Measurements from ENCODE around the gene MFN1. TPM values are rescaled to one million over a fixed set of nuclear protein-coding genes. Genes with fewer than 3 reads are reported as not detected.

MFN1 gene
- total and polyA plus RNA-seq, 2 of the 13 experiments (the other 11 are each of a cell fraction or from before 2014, with no cell fraction given), result 25.2 to 37.5 TPM

DNA sequence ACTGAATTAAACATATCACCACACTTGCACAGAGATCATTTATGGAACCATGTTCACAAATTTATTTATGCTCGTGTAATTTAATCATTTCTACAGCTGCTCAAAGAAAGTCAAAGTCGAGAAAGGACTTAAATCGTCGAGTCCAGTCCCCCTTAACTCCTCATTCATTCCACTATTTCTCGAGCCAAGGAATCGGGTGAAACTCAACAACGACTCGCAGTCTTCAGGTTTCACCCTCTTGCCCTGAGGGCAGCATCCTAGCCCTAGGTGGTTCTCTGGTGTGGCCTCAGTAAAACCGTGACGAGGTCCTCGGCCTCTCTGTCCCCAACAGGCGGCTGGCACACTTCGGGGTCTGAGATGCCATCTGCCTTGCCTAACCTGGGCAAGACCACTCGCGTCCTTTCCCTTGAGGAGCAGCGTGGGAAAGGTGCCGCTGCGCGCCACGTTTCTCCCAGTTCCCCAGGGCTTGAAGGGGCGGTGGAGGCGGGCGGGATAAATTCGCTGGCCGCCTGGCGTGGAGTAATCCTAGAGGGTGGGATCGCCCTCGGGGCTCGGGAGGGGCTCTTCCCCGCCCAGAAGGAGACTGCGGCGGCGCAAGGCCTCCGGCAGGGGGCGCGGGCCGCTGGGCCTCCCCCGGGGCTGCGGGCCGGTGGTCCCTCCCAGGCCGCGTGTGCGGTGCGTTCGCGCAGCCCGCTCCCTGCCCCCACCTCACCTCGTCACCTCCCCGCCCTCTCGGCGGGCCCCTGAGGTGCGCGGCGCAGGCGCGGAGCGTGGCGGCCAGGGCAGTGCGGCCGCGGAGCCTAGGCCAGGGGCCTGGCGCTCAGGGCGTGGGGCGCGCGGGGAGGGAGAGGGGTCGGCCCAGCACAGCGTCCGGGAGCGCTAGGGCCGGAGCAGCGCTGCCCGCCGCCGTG lies 25.0 kb upstream of the MFN1 start, which contains the start of gene ZNF639:
TSS of gene ZNF639 (plus strand) at position 746 of the 911 bp plus-strand sequence. CDS start 5,263 bp downstream, outside the sequence.
- no peaks in the 10 kb centered on the region; a peak in 1 of 5 replicates for H3K27me3 ChIP-seq (ENCODE audit: control insufficient read depth in 1 of 2, insufficient read depth in 2 of 2, low read length in 2 of 2)
- DNase-seq (ENCODE audit: low spot score) (peak; percentile 78), FAIRE-seq (no peak), ATAC-seq (peak; percentile 92)
- peaks cover 39% of the 10 kb centered on the region for H3K79me2 ChIP-seq (ENCODE audit: insufficient read depth, low read length)
- CTCF ChIA-PET (ENCODE audit: low intra/inter-chr PET ratio, low total read pairs), result interaction anchor here (1.6 to 2.9 kb wide), 3 partner anchors 175 to 307 kb away, joined by 5 to 16 read pairs (median 12); partner anchors contain the start of gene PIK3CA
- H3K9ac ChIP-seq (ENCODE audit: insufficient read depth, low read depth, low read length), result peak within 1 kb of the TSS; percentile 97
- POLR2A ChIA-PET, result interaction anchor here (1.0 to 1.8 kb wide), 3 partner anchors 175 to 240 kb away, joined by 4 to 6 read pairs (median 4); partner anchors contain the start of genes ACTL6A and PIK3CA
- TSS peak; percentile 91 for BruUV-seq (replicated peaks)
- peak within 1 kb of the TSS; percentile 96 for H2AFZ ChIP-seq (ENCODE audit: low read length)
- peak within 1 kb of the TSS; percentile 97 for H3K4me2 ChIP-seq (ENCODE audit: low read depth, low read length)
- H4K20me1 ChIP-seq (ENCODE audit: insufficient read depth, low read length), result peaks cover 6% of the 10 kb centered on the region; the same call in 1 of the 2 replicates
- in situ Hi-C loops (cut with HindIII; ENCODE audit: extremely low pct_ligation_motif_present, low pct_unique_long_range_greater_than_20kb) (loop anchor here (5.0 to 25.0 kb wide), 4 partner anchors 175 to 885 kb away; partner anchors contain the start of gene PIK3CA), intact Hi-C loops (cut with micrococcal nuclease; ENCODE audit: unreplicated experiment) (loop anchor here (1.0 to 10.0 kb wide), 4 partner anchors 25 to 322 kb away; partner anchors contain the start of gene MFN1)
- 2% methylated on average over 13 of the region's 75 CpGs for WGBS (ENCODE audit: low lambda C conversion rate)
- H3K4me3 ChIP-seq (replicated peaks in 1 of 3; ENCODE audit: insufficient read depth in 1 of 3, low read depth in 2 of 3, low read length in 3 of 3), result peak within 1 kb of the TSS; percentile 84 to 99 (median 92)
- peak within 1 kb of the TSS; percentile 85 for H3K27ac ChIP-seq (ENCODE audit: extremely low read length, insufficient read depth, low read length)
- H3K36me3 ChIP-seq (replicated peaks in 1 of 2; ENCODE audit: control insufficient read depth in 1 of 2, insufficient read depth in 2 of 2, low read length in 2 of 2), result 0 out of 5 replicates have a peak, but pooled peaks cover 0 to 2% of the 10 kb centered on the region in 2 experiments
- H3K9me3 ChIP-seq (ENCODE audit: low read length), result no peaks in the 10 kb centered on the region
- peaks cover 48% of the 10 kb centered on the region for H3K4me1 ChIP-seq (ENCODE audit: insufficient read depth, low read length)
- TF ChIP-seq, protein P1, sequence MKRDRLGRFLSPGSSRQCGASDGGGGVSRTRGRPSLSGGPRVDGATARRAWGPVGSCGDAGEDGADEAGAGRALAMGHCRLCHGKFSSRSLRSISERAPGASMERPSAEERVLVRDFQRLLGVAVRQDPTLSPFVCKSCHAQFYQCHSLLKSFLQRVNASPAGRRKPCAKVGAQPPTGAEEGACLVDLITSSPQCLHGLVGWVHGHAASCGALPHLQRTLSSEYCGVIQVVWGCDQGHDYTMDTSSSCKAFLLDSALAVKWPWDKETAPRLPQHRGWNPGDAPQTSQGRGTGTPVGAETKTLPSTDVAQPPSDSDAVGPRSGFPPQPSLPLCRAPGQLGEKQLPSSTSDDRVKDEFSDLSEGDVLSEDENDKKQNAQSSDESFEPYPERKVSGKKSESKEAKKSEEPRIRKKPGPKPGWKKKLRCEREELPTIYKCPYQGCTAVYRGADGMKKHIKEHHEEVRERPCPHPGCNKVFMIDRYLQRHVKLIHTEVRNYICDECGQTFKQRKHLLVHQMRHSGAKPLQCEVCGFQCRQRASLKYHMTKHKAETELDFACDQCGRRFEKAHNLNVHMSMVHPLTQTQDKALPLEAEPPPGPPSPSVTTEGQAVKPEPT (CRISPR knock-in tag; IDR thresholded peaks at IDR 0.05; ENCODE audit: low read depth), result peak; percentile 87
- TF ChIP-seq PHB2 (IDR thresholded peaks at IDR 0.05; ENCODE audit: partially characterized antibody) (no peak), ZNF883 (CRISPR knock-in tag; IDR thresholded peaks at IDR 0.05; ENCODE audit: not compliant biosample characterization) (peak; percentile 83), ZNF280D (CRISPR knock-in tag; IDR thresholded peaks at IDR 0.05) (no peak), ZNF709 (CRISPR knock-in tag; IDR thresholded peaks at IDR 0.05) (peak; percentile 83; the same call in 1 of the 2 replicates), ZNF280B (CRISPR knock-in tag; IDR thresholded peaks at IDR 0.05; ENCODE audit: borderline replicate concordance) (peak; percentile 93), ZNF121 (CRISPR knock-in tag; IDR thresholded peaks at IDR 0.05) (no peak; the same call in 1 of the 2 replicates), ARHGAP35 (CRISPR knock-in tag; IDR thresholded peaks at IDR 0.05; ENCODE audit: borderline replicate concordance) (peak; percentile 87; the same call in 1 of the 2 replicates), ZNF772 (CRISPR knock-in tag; IDR thresholded peaks at IDR 0.05) (peak; percentile 77; the same call in 1 of the 2 replicates), ZNF781 (CRISPR knock-in tag; IDR thresholded peaks at IDR 0.05; ENCODE audit: borderline replicate concordance, not compliant biosample characterization) (no peak)
